Left lung (tissue), 14 donors: ENCODE data around the gene METTL21A. TPM values are rescaled to one million over a fixed set of nuclear protein-coding genes. Genes with fewer than 3 reads are reported as not detected.

ENCODE experiments used
- ATAC-seq: fragments of 200-7000 bp; cut with Tn5 transposase; one replicate; pipeline ENCODE4 v1.9.1; 2020; ENCODE audit warnings: moderate library complexity
- DNase-seq, 4 donors: peaks; one replicate each; pipeline ENCODE4 v3.0.0-alpha.2; 2013 to 2020
- H3K27ac ChIP-seq, 2 donors: fragments of 200-600 bp; sonication (generic) in 1 of 2; one replicate each; pipeline versions ENCODE4 v1.5.0 to v1.8.0; 2020 to 2021
- H3K27me3 ChIP-seq, 2 donors: fragments of 200-600 bp; sonication (generic) in 1 of 2; one replicate each; pipeline versions ENCODE4 v1.5.0 to v1.8.0; 2020 to 2021
- H3K36me3 ChIP-seq, 2 donors: fragments of 200-600 bp; sonication (generic) in 1 of 2; one replicate each; pipeline versions ENCODE4 v1.5.0 to v1.8.0; 2020 to 2021
- H3K4me1 ChIP-seq, 2 donors: fragments of 200-600 bp; one replicate each; pipeline ENCODE4 v1.8.0; 2021
- H3K4me3 ChIP-seq, 2 donors: fragments of 200-600 bp; sonication (generic) in 1 of 2; one replicate each; pipeline versions ENCODE4 v1.5.0 to v1.8.0; 2020 to 2021; ENCODE audit warnings: mild to moderate bottlenecking in 1 of 2
- H3K9me3 ChIP-seq, 2 donors: fragments of 200-600 bp; sonication (generic) in 1 of 2; one replicate each; pipeline versions ENCODE4 v1.5.0 to v1.8.0; 2020 to 2021
- CTCF ChIP-seq, 2 donors: fragments of 200-600 bp; sonication (generic) in 1 of 2; IDR thresholded peaks; one replicate each; pipeline versions ENCODE4 v1.5.0 to v1.8.0; 2021; ENCODE audit warnings: antibody characterized with exemption in 2 of 2
- intact Hi-C, 2 donors: fragments of 100-400 bp; cut with DNase I; formaldehyde crosslinking; loops; one replicate each; pipeline versions ENCODE4 v1.11.2 to v1.14.2; 2022
- long read RNA-seq, 12 donors: library from polyadenylated mRNA in 2 of 12; unstranded in 2 of 12; transcript quantifications; one replicate each; pipeline ENCODE4 v2.0.0 and lab custom pipeline, GENCODE V29; 2019 to 2026
- polyA plus RNA-seq, 6 donors: library from polyadenylated mRNA; unstranded; fragments of 120-200 nt; gene quantifications; one replicate each; pipeline ENCODE4 v1.2.1, GENCODE V29; 2013; ENCODE audit not compliant: insufficient read length in 6 of 6
- total RNA-seq, 2 donors: library from RNA; stranded (reverse); fragmentation: NEBNext Ultra II Directional; extraction: Animal tissue kit (Norgen Biotek cat#: 25700); gene quantifications; one replicate each; pipeline ENCODE4 v1.2.1, GENCODE V29; 2021
- donor health status: DM: no; HTN: yes; CAD: no.
- donor health status: DM: no; HTN: no; CAD: no.

The METTL21A gene
- total RNA-seq (10 to 100 TPM; 14.6 to 18.1 TPM), polyA plus RNA-seq (10 to 100 TPM; 27.3 to 37.7 (median 34.0) TPM)
- long read RNA-seq, donor 1, full-length matches to known transcripts = 17 of 17 reads
- long read RNA-seq, donor 1, partial matches to known transcripts = 0 of 17 reads
- long read RNA-seq, donor 1, other reads (novel, unspliced or antisense) = 0 of 17 reads
- long read RNA-seq, donor 2, full-length matches to known transcripts = 11 of 11 reads
- long read RNA-seq, donor 2, partial matches to known transcripts = 0 of 11 reads
- long read RNA-seq, donor 2, other reads (novel, unspliced or antisense) = 0 of 11 reads
- long read RNA-seq, donor 3, full-length matches to known transcripts = 6 of 13 reads
- long read RNA-seq, donor 3, partial matches to known transcripts = 7 of 13 reads
- long read RNA-seq, donor 3, other reads (novel, unspliced or antisense) = 0 of 13 reads
- long read RNA-seq, donor 4, full-length matches to known transcripts = 10 of 14 reads
- long read RNA-seq, donor 4, partial matches to known transcripts = 0 of 14 reads
- long read RNA-seq, donor 4, other reads (novel, unspliced or antisense) = 4 of 14 reads
- long read RNA-seq, donor 5, full-length matches to known transcripts = 4 of 4 reads
- long read RNA-seq, donor 5, partial matches to known transcripts = 0 of 4 reads
- long read RNA-seq, donor 5, other reads (novel, unspliced or antisense) = 0 of 4 reads
- long read RNA-seq, donor 6, full-length matches to known transcripts = 10 of 10 reads
- long read RNA-seq, donor 6, partial matches to known transcripts = 0 of 10 reads
- long read RNA-seq, donor 6, other reads (novel, unspliced or antisense) = 0 of 10 reads
- long read RNA-seq, donor 7, full-length matches to known transcripts = 6 of 12 reads
- long read RNA-seq, donor 7, partial matches to known transcripts = 6 of 12 reads
- long read RNA-seq, donor 7, other reads (novel, unspliced or antisense) = 0 of 12 reads
- long read RNA-seq, donor 8, full-length matches to known transcripts = 7 of 7 reads
- long read RNA-seq, donor 8, partial matches to known transcripts = 0 of 7 reads
- long read RNA-seq, donor 8, other reads (novel, unspliced or antisense) = 0 of 7 reads
- long read RNA-seq, donor 9, partial matches to known transcripts = 0 of 1 reads
- long read RNA-seq, donor 9, other reads (novel, unspliced or antisense) = 0 of 1 reads
- long read RNA-seq, donor 10, full-length matches to known transcripts = 5 of 6 reads
- long read RNA-seq, donor 10, partial matches to known transcripts = 0 of 6 reads
- long read RNA-seq, donor 10, other reads (novel, unspliced or antisense) = 1 of 6 reads
- long read RNA-seq, donor 11, full-length matches to known transcripts = 6 of 6 reads
- long read RNA-seq, donor 11, partial matches to known transcripts = 0 of 6 reads
- long read RNA-seq, donor 11, other reads (novel, unspliced or antisense) = 0 of 6 reads
- long read RNA-seq, donor 12, full-length matches to known transcripts = 9 of 9 reads
- long read RNA-seq, donor 12, partial matches to known transcripts = 0 of 9 reads
- long read RNA-seq, donor 12, other reads (novel, unspliced or antisense) = 0 of 9 reads

GRCh38 chr2:207625014-207625907 lies at the start of gene METTL21A:
METTL21A (minus strand) TSS chr2:207625394; CDS start chr2:207624375, 1,019 bp downstream.
- Histone ChIP-seq H3K27ac (peak within 1 kb of the TSS; percentile 96 to 99), H3K4me3 (peak within 1 kb of the TSS; percentile 72 to 97), H3K27me3 (no peaks in the 10 kb centered on the region), H3K4me1 (peaks cover 12 to 53% of the 10 kb centered on the region in 2 donors), H3K9me3 (no peaks in the 10 kb centered on the region), H3K36me3 (peaks cover 0 to 4% of the 10 kb centered on the region in 2 donors)
- intact Hi-C loops = no loop called here
- peak; percentile 28 to 42 for TF ChIP-seq CTCF (IDR thresholded peaks at IDR 0.05)
- DNase-seq (peak; percentile 77 to 97 (median 90)), ATAC-seq (peak; percentile 88)

- Histone ChIP-seq H3K4me1 (no peaks in the 10 kb centered on the region), H3K36me3 (no peaks in the 10 kb centered on the region), H3K27ac (no peak overlapping the region), H3K27me3 (no peaks in the 10 kb centered on the region), H3K9me3 (no peaks in the 10 kb centered on the region), H3K4me3 (no peak overlapping the region)
- TF ChIP-seq CTCF (IDR thresholded peaks at IDR 0.05) = no peak
- DNase-seq (no peak), ATAC-seq (no peak)
- intact Hi-C loops = no loop called here
Observed at GRCh38 chr2:207674826-207675225, 49.6 kb upstream of the METTL21A start.

GRCh38 chr2:207674266-207674774 lies 49.1 kb upstream of the METTL21A start:
- no peak for TF ChIP-seq CTCF (IDR thresholded peaks at IDR 0.05)
- Histone ChIP-seq H3K9me3 (no peaks in the 10 kb centered on the region), H3K36me3 (no peaks in the 10 kb centered on the region), H3K4me3 (no peak overlapping the region), H3K4me1 (no peaks in the 10 kb centered on the region), H3K27ac (no peak overlapping the region), H3K27me3 (no peaks in the 10 kb centered on the region)
- DNase-seq (no peak), ATAC-seq (no peak)
- intact Hi-C loops = no loop called here

GRCh38 chr2:207673431-207673830 lies 48.2 kb upstream of the METTL21A start:
- intact Hi-C loops = no loop called here
- Histone ChIP-seq H3K4me1 (no peaks in the 10 kb centered on the region), H3K4me3 (no peak overlapping the region), H3K27ac (no peak overlapping the region), H3K27me3 (no peaks in the 10 kb centered on the region), H3K9me3 (no peaks in the 10 kb centered on the region), H3K36me3 (no peaks in the 10 kb centered on the region)
- no peak for TF ChIP-seq CTCF (IDR thresholded peaks at IDR 0.05)
- ATAC-seq (no peak), DNase-seq (no peak)
